GM12864 (cell line): Measurements from ENCODE around the gene DHX57.

Experiments used
- DNase-seq: peaks from one replicate; pipeline ENCODE4 v3.0.0-alpha.2; 2011; ENCODE audit warnings: low read depth
- H3K4me3 ChIP-seq: 2 replicates; pipeline ENCODE4 v1.5.1; 2011; ENCODE audit warnings: mild to moderate bottlenecking, low read depth, low read length, control low read depth
- CTCF ChIP-seq: IDR thresholded peaks from 2 replicates; pipeline ENCODE4 v1.5.1; 2011; ENCODE audit warnings: low read depth, mild to moderate bottlenecking, moderate library complexity, low read length, control low read depth, inconsistent platforms; ENCODE audit errors: missing control alignments

DHX57 gene

GRCh38 chr2:38825956-38826355 lies 49.8 kb downstream of the DHX57 start:
- TF ChIP-seq CTCF: no peak
- H3K4me3 ChIP-seq: no peak overlapping the region
- no peak for DNase-seq

- H3K4me3 ChIP-seq: no peak overlapping the region
- TF ChIP-seq CTCF: no peak
- DNase-seq: no peak
Observed at GRCh38 chr2:38824906-38825305, 50.8 kb downstream of the DHX57 start.

- no peak for TF ChIP-seq CTCF
- H3K4me3 ChIP-seq: no peak overlapping the region
- no peak for DNase-seq
Observed at GRCh38 chr2:38823386-38823785, 52.3 kb downstream of the DHX57 start.

GRCh38 chr2:38818565-38818964 lies 57.2 kb downstream of the DHX57 start:
- no peak overlapping the region for H3K4me3 ChIP-seq
- no peak for DNase-seq
- TF ChIP-seq CTCF: no peak

- TF ChIP-seq CTCF: no peak
- no peak for DNase-seq
- H3K4me3 ChIP-seq: no peak overlapping the region
Observed at GRCh38 chr2:38815936-38816335, 59.8 kb downstream of the DHX57 start.

GRCh38 chr2:38810488-38810887 lies 65.2 kb downstream of the DHX57 start:
- no peak for DNase-seq
- TF ChIP-seq CTCF: no peak
- no peak overlapping the region for H3K4me3 ChIP-seq

GRCh38 chr2:38808677-38809076 lies 67.1 kb downstream of the DHX57 start:
- DNase-seq: no peak
- no peak for TF ChIP-seq CTCF

More at GRCh38 chr2:38808677-38809076, 67.1 kb downstream of the DHX57 start:
- H3K4me3 ChIP-seq: no peak overlapping the region
